ENCODE results near the gene SUPT3H. TPM values are rescaled to one million over a fixed set of nuclear protein-coding genes. Genes with fewer than 3 reads are reported as not detected.

The SUPT3H gene
- total and polyA plus RNA-seq, 4 donors, result 0.85 to 4.8 (median 2.4) TPM

- TF ChIP-seq MAX (IDR thresholded peaks at IDR 0.05) (no peak), SP1 (IDR thresholded peaks at IDR 0.05) (no peak)
- no peak overlapping the region for H3K27ac ChIP-seq (ENCODE audit: low read depth in 1 of 2, low read length in 2 of 2)
- H3K9me3 ChIP-seq (ENCODE audit: control insufficient read depth in 4 of 4, low read length in 3 of 4), result no peaks in the 10 kb centered on the region
- DNase-seq (ENCODE audit: low spot score), result no peak
- no peak overlapping the region for H3K4me3 ChIP-seq (ENCODE audit: low read depth in 1 of 3, low read length in 3 of 3)
- no peaks in the 10 kb centered on the region for H3K4me1 ChIP-seq (ENCODE audit: control insufficient read depth in 4 of 4, insufficient read depth in 4 of 4, low read length in 3 of 4)
- peaks cover 0 to 4% (median 0%) of the 10 kb centered on the region in 4 donors for H3K36me3 ChIP-seq (ENCODE audit: control insufficient read depth in 4 of 4, insufficient read depth in 3 of 4, low read depth in 1 of 4, low read length in 3 of 4)
- no peak overlapping the region for H3K9ac ChIP-seq (ENCODE audit: low read depth in 1 of 2, low read length in 2 of 2)
- H3K27me3 ChIP-seq (ENCODE audit: control insufficient read depth in 4 of 4, insufficient read depth in 4 of 4, low read length in 3 of 4), result no peaks in the 10 kb centered on the region
Observed at GRCh38 chr6:45012687-45013086, 365.0 kb downstream of the SUPT3H start.

- H3K4me1 ChIP-seq (ENCODE audit: control insufficient read depth in 4 of 4, insufficient read depth in 4 of 4, low read length in 3 of 4), result no peaks in the 10 kb centered on the region
- H3K27ac ChIP-seq (ENCODE audit: low read depth in 1 of 2, low read length in 2 of 2), result no peak overlapping the region
- no peaks in the 10 kb centered on the region for H3K9me3 ChIP-seq (ENCODE audit: control insufficient read depth in 4 of 4, low read length in 3 of 4)
- DNase-seq (ENCODE audit: low spot score), result no peak
- H3K4me3 ChIP-seq (ENCODE audit: low read depth in 1 of 3, low read length in 3 of 3), result no peak overlapping the region
- 94% methylated on average over 3 of the region's 3 CpGs for WGBS
- no peak for TF ChIP-seq HNF4A (conservative IDR thresholded peaks at IDR 0.05)
- TF ChIP-seq GABPA (IDR thresholded peaks at IDR 0.05 in 1 of 2, conservative IDR thresholded peaks at IDR 0.05 in 1 of 2), result no peak
- TF ChIP-seq RAD21 (IDR thresholded peaks at IDR 0.05), result no peak
- TF ChIP-seq NR2F2 (IDR thresholded peaks at IDR 0.05), result no peak
- no peak for TF ChIP-seq ZBTB33 (IDR thresholded peaks at IDR 0.05)
- TF ChIP-seq RXRA (IDR thresholded peaks at IDR 0.05), result no peak
- no peak for TF ChIP-seq YY1 (IDR thresholded peaks at IDR 0.05)
- TF ChIP-seq SP1 (IDR thresholded peaks at IDR 0.05), result no peak
- TF ChIP-seq CTCF (IDR thresholded peaks at IDR 0.05; ENCODE audit: low read depth, low read length, missing input control), result no peak
- TF ChIP-seq JUND (IDR thresholded peaks at IDR 0.05), result no peak
- TF ChIP-seq ATF3 (IDR thresholded peaks at IDR 0.05), result no peak
- TF ChIP-seq REST (IDR thresholded peaks at IDR 0.05), result no peak
- no peak for TF ChIP-seq FOXA2 (IDR thresholded peaks at IDR 0.05)
- TF ChIP-seq EGR1 (IDR thresholded peaks at IDR 0.05; ENCODE audit: low read depth in 2 of 2), result no peak
- TF ChIP-seq TAF1 (conservative IDR thresholded peaks at IDR 0.05), result no peak
- TF ChIP-seq MAX (IDR thresholded peaks at IDR 0.05), result no peak
- TF ChIP-seq HNF4G (IDR thresholded peaks at IDR 0.05), result no peak
- TF ChIP-seq FOXA1 (IDR thresholded peaks at IDR 0.05), result no peak
- no peaks in the 10 kb centered on the region for H3K27me3 ChIP-seq (ENCODE audit: control insufficient read depth in 4 of 4, insufficient read depth in 4 of 4, low read length in 3 of 4)
- no peak overlapping the region for H3K9ac ChIP-seq (ENCODE audit: low read depth in 1 of 2, low read length in 2 of 2)
- H3K36me3 ChIP-seq (ENCODE audit: control insufficient read depth in 4 of 4, insufficient read depth in 3 of 4, low read depth in 1 of 4, low read length in 3 of 4), result peaks cover 0 to 4% (median 0%) of the 10 kb centered on the region in 4 donors
Observed at GRCh38 chr6:45009576-45009975, 368.2 kb downstream of the SUPT3H start.
